Tibial nerve (tissue), 4 donors: ENCODE data around the gene ITGAE.

Experiments used
- EP300 ChIP-seq, 2 donors: sonication (generic); formaldehyde crosslinking; IDR thresholded peaks; one replicate each; pipeline ENCODE4 v1.6.1; 2017; ENCODE audit warnings: antibody characterized with exemption in 2 of 2, mild to moderate bottlenecking in 1 of 2
- POLR2A ChIP-seq, 2 donors: fragments of 450-650 bp; IDR thresholded peaks; one replicate each; pipeline ENCODE4 v1.6.1; 2017; ENCODE audit warnings: antibody characterized with exemption in 2 of 2, mild to moderate bottlenecking in 2 of 2, moderate library complexity in 2 of 2
- TF ChIP-seq, protein P1 (sequence below), 5 experiments: fragments of 200-600 bp in 3 of 5; fragments of 450-650 bp in 2 of 5; sonication (generic) in 3 of 5; IDR thresholded peaks; one replicate each; pipeline ENCODE4 v1.5.1; 2016 to 2019; ENCODE audit warnings: antibody characterized with exemption in 5 of 5, mild to moderate bottlenecking in 3 of 5, moderate library complexity in 2 of 5

DNA sequence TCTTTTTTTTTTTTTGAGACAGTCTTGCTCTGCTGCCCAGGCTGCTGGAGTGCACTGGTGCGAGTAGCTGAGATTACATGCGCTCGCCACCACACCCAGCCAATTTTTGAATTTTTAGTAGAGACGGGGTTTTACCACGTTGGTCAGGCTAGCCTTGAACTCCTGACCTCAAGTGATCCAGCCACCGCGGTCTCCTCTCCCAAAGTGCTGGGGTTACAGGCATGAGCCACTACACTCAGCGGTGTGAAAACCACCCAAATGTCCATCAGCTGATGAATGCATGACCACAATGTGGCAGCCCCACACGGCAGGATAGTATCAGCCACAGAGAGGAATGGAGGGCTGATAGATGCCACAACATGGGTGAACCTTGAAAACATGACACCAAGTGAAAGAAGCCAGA lies 107.2 kb downstream of the ITGAE start:
- TF ChIP-seq, protein P1, sequence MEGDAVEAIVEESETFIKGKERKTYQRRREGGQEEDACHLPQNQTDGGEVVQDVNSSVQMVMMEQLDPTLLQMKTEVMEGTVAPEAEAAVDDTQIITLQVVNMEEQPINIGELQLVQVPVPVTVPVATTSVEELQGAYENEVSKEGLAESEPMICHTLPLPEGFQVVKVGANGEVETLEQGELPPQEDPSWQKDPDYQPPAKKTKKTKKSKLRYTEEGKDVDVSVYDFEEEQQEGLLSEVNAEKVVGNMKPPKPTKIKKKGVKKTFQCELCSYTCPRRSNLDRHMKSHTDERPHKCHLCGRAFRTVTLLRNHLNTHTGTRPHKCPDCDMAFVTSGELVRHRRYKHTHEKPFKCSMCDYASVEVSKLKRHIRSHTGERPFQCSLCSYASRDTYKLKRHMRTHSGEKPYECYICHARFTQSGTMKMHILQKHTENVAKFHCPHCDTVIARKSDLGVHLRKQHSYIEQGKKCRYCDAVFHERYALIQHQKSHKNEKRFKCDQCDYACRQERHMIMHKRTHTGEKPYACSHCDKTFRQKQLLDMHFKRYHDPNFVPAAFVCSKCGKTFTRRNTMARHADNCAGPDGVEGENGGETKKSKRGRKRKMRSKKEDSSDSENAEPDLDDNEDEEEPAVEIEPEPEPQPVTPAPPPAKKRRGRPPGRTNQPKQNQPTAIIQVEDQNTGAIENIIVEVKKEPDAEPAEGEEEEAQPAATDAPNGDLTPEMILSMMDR (IDR thresholded peaks at IDR 0.05), result no peak
- TF ChIP-seq POLR2A (IDR thresholded peaks at IDR 0.05) (no peak), EP300 (IDR thresholded peaks at IDR 0.05) (no peak)
